HCT116 (cell line): Measurements from ENCODE around the gene SKI. TPM values are rescaled to one million over a fixed set of nuclear protein-coding genes. Genes with fewer than 3 reads are reported as not detected.

Experiments
- ATAC-seq: fragments of 200-7000 bp; cut with Tn5 transposase; 2 replicates; pipeline ENCODE4 v1.9.1; 2020; ENCODE audit warnings: mild to moderate bottlenecking, moderate library complexity
- BruUV-seq: library from RNA; stranded (reverse); fragments of 400-500 nt; replicated peaks from 2 replicates; lab custom pipeline; 2021; lab: Mats Ljungman, UMichigan
- CTCF ChIA-PET: fragments of 300-600 bp; sonication (Branson Sonifier 250); formaldehyde crosslinking; loops from one replicate; lab custom pipeline; 2021; ENCODE audit warnings: antibody characterized with exemption; lab: Charles Lee
- POLR2A ChIA-PET: fragments of 300-600, 350-600 bp; sonication (Branson Sonifier 250); formaldehyde crosslinking; loops from one replicate; lab custom pipeline; 2021; ENCODE audit warnings: antibody characterized with exemption; lab: Charles Lee
- RAD21 ChIA-PET, 2 experiments: fragments of 300-600 bp; sonication (Branson Sonifier 250); formaldehyde crosslinking; loops; one replicate each; lab custom pipeline; 2023; ENCODE audit warnings: low total read pairs in 2 of 2; ENCODE audit not compliant: uncharacterized antibody in 2 of 2, unreplicated experiment in 2 of 2, low non-redundant PET in 1 of 2; lab: Charles Lee
- DNase-seq: peaks from one replicate; pipeline ENCODE4 v3.0.0-alpha.2; 2010; ENCODE audit warnings: low read depth, low spot score
- H2AFZ ChIP-seq: fragments of 200-600 bp; shearing (Covaris generic), sonication (generic); 2 replicates; pipeline ENCODE4 v1.6.1; 2017; ENCODE audit warnings: low read depth, mixed run types, mixed read lengths, antibody characterized with exemption, low read length; ENCODE audit not compliant: poor library complexity, severe bottlenecking
- H3K27ac ChIP-seq: 2 replicates; pipeline ENCODE4 v1.5.1; 2012; ENCODE audit warnings: low read depth, low read length
- H3K27me3 ChIP-seq: fragments of 200-600 bp; sonication (generic); 2 replicates; pipeline ENCODE4 v1.6.1; 2016; ENCODE audit warnings: mixed run types, low read length, mixed read lengths; ENCODE audit not compliant: insufficient read depth
- H3K36me3 ChIP-seq, 2 experiments: fragments of 200-500 bp in 1 of 2; fragments of 200-600 bp in 1 of 2; sonication (Bioruptor generic) in 1 of 2; sonication (generic) in 1 of 2; 2 replicates each; pipeline versions ENCODE4 v1.5.1 to v1.6.1; 2014 to 2016; ENCODE audit warnings: low read length in 2 of 2, inconsistent platforms in 1 of 2, mixed read lengths in 1 of 2, mixed run types in 1 of 2; ENCODE audit not compliant: insufficient read depth in 2 of 2, control insufficient read depth in 1 of 2
- H3K4me1 ChIP-seq, 2 experiments: fragments of 200-600 bp in 1 of 2; sonication (generic) in 1 of 2; 2 replicates each; pipeline versions ENCODE4 v1.5.1 to v1.6.1; 2012 to 2017; ENCODE audit warnings: low read length in 2 of 2, inconsistent platforms in 1 of 2, mild to moderate bottlenecking in 1 of 2, mixed read lengths in 1 of 2, mixed run types in 1 of 2, moderate library complexity in 1 of 2; ENCODE audit not compliant: insufficient read depth in 2 of 2, control insufficient read depth in 1 of 2
- H3K4me2 ChIP-seq: fragments of 200-600 bp; sonication (generic); 2 replicates; pipeline ENCODE4 v1.6.1; 2017; ENCODE audit warnings: mixed run types, low read length, mixed read lengths
- H3K4me3 ChIP-seq, 2 experiments: fragments of 200-600 bp in 1 of 2; sonication (generic) in 1 of 2; replicated peaks in 1 of 2; 2 replicates each; pipeline ENCODE4 v1.5.1; 2011 to 2016; ENCODE audit warnings: low read length in 2 of 2, control low read depth in 1 of 2, low read depth in 1 of 2, mild to moderate bottlenecking in 1 of 2, mixed read lengths in 1 of 2, mixed run types in 1 of 2
- H3K79me2 ChIP-seq: fragments of 200-600 bp; sonication (generic); 2 replicates; pipeline ENCODE4 v1.6.1; 2017; ENCODE audit warnings: mild to moderate bottlenecking, mixed run types, low read length, moderate library complexity, mixed read lengths; ENCODE audit not compliant: insufficient read depth
- H3K9ac ChIP-seq: fragments of 200-600 bp; sonication (generic); 2 replicates; pipeline ENCODE4 v1.6.1; 2016; ENCODE audit warnings: low read length, mixed read lengths
- H3K9me2 ChIP-seq: fragments of 200-600 bp; sonication (generic), shearing (Covaris generic); 2 replicates; pipeline ENCODE4 v1.6.1; 2017; ENCODE audit warnings: mixed run types, mild to moderate bottlenecking, moderate library complexity; ENCODE audit not compliant: insufficient read depth
- H3K9me3 ChIP-seq, 2 experiments: fragments of 200-500 bp in 1 of 2; fragments of 200-600 bp in 1 of 2; sonication (Bioruptor generic) in 1 of 2; sonication (generic) in 1 of 2; 2 replicates each; pipeline ENCODE4 v1.6.1; 2014 to 2017; ENCODE audit warnings: low read length in 2 of 2, mixed read lengths in 2 of 2, inconsistent platforms in 1 of 2, low read depth in 1 of 2, mild to moderate bottlenecking in 1 of 2, mixed run types in 1 of 2, moderate library complexity in 1 of 2; ENCODE audit not compliant: control insufficient read depth in 1 of 2, insufficient read depth in 1 of 2
- H4K20me1 ChIP-seq: fragments of 200-600 bp; sonication (generic), shearing (Covaris generic); 2 replicates; pipeline ENCODE4 v1.6.1; 2017; ENCODE audit warnings: mixed run types, mild to moderate bottlenecking, moderate library complexity; ENCODE audit not compliant: insufficient read depth
- CEBPB ChIP-seq: IDR thresholded peaks from 2 replicates; pipeline ENCODE4 v1.6.1; 2012; ENCODE audit warnings: low read depth
- CTCF ChIP-seq, 3 experiments: fragments of 200-600 bp in 1 of 3; sonication (generic) in 1 of 3; IDR thresholded peaks in 2 of 3; conservative IDR thresholded peaks in 1 of 3; 2 replicates each; pipeline ENCODE4 v1.5.1; 2012 to 2017; ENCODE audit warnings: low read depth in 2 of 3, low read length in 2 of 3, antibody characterized with exemption in 1 of 3, borderline replicate concordance in 1 of 3, control low read depth in 1 of 3, mild to moderate bottlenecking in 1 of 3, mixed read lengths in 1 of 3, mixed run types in 1 of 3, moderate library complexity in 1 of 3; ENCODE audit not compliant: insufficient read depth in 1 of 3
- ELF1 ChIP-seq: IDR thresholded peaks from 2 replicates; pipeline ENCODE4 v1.6.1; 2012; ENCODE audit warnings: low read depth, borderline replicate concordance
- EZH2 ChIP-seq: fragments of 200-600 bp; sonication (generic); IDR thresholded peaks from 2 replicates; pipeline ENCODE4 v1.6.1; 2017; ENCODE audit warnings: antibody characterized with exemption, mixed run types
- EZH2phosphoT487 ChIP-seq: fragments of 200-600 bp; IDR thresholded peaks from 2 replicates; pipeline ENCODE4 v1.6.1; 2018; ENCODE audit warnings: antibody characterized with exemption, borderline replicate concordance
- SP1 ChIP-seq: IDR thresholded peaks from 2 replicates; pipeline ENCODE4 v1.6.1; 2012; ENCODE audit warnings: low read depth
- ZBTB33 ChIP-seq: IDR thresholded peaks from 2 replicates; pipeline ENCODE4 v1.6.1; 2011; ENCODE audit warnings: mild to moderate bottlenecking, low read length, moderate library complexity; ENCODE audit not compliant: insufficient replicate concordance; ENCODE audit errors: extremely low read depth
- intact Hi-C: fragments of 100-400 bp; cut with micrococcal nuclease; formaldehyde crosslinking; loops from 2 replicates; pipeline ENCODE4 v1.10.0; 2022
- total RNA-seq: library from RNA; stranded (reverse); gene quantifications from one replicate; pipeline ENCODE4 v1.2.1, GENCODE V29; 2021; ENCODE audit not compliant: unreplicated experiment

Gene SKI
- total RNA-seq, 1 experiment from 2014 or later, result 56.2 TPM

DNA sequence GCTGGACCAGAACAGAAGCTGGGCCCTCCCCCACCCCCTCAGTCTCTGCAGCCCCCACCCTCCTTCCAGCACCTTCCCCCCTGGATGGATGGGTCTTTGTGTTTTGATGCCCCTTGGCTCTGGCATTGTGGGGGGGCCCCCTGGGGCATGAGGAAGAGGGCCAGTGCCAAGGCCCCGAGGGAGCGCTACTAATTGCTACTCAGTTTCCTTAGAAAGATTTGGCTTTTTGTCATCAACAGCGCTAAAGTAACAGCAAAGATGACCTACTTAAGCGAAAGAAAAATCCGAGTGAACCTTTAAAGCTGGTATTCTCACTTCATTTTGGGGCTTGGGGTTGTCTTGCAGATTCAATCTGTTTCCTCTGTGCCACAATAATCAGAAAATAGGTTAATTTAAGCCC, 63.5 kb downstream of the SKI start:
- Histone ChIP-seq H3K36me3 (no peaks in the 10 kb centered on the region), H3K79me2 (peaks cover 98% of the 10 kb centered on the region), H3K27me3 (no peaks in the 10 kb centered on the region), H2AFZ (no peak overlapping the region), H3K9me2 (no peaks in the 10 kb centered on the region), H3K27ac (no peak overlapping the region), H3K9me3 (no peaks in the 10 kb centered on the region), H4K20me1 (peaks cover 8% of the 10 kb centered on the region; the same call in 1 of the 2 replicates), H3K9ac (no peak overlapping the region), H3K4me1 (no peaks in the 10 kb centered on the region), H3K4me3 (no peak overlapping the region), H3K4me2 (no peak overlapping the region)
- ChIA-PET POLR2A (no interaction called here), RAD21 (no interaction called here), CTCF (no interaction called here)
- no peak for ATAC-seq
- DNase-seq, result no peak
- TF ChIP-seq ZBTB33 (no peak), CEBPB (no peak), EZH2phosphoT487 (no peak), SP1 (no peak), EZH2 (no peak), CTCF (IDR thresholded peaks at IDR 0.05 in 2 of 3, conservative IDR thresholded peaks at IDR 0.05 in 1 of 3; ENCODE audit: borderline replicate concordance in 1 of 3, insufficient read depth in 1 of 3, low read depth in 2 of 3, low read length in 2 of 3) (no peak), ELF1 (no peak)
- no TSS peak for BruUV-seq
- intact Hi-C loops, result no loop called here
